Astrocyte (in vitro differentiated cells and primary cell): ENCODE data around the gene ORMDL1.

ENCODE experiments used
- CTCF ChIP-seq: IDR thresholded peaks from 2 replicates; pipeline ENCODE4 v1.5.1; 2011; ENCODE audit warnings: low read depth, mild to moderate bottlenecking, inconsistent platforms, low read length, moderate library complexity; ENCODE audit not compliant: insufficient read depth
- EZH2 ChIP-seq: IDR thresholded peaks from 2 replicates; pipeline ENCODE4 v1.6.1; 2012; ENCODE audit warnings: mild to moderate bottlenecking, low read length, inconsistent platforms; ENCODE audit not compliant: insufficient read depth

- TF ChIP-seq CTCF (no peak), EZH2 (no peak)
Measured at GRCh38 chr2:189782221-189782671, 1.9 kb downstream of the ORMDL1 start.
